ENCODE results near the gene MARCO.
A peak's percentile ranks its signal among the peaks of the same experiment; 100 is the strongest.
"Not testable (repeated sequence)": the region's sequence is repeated elsewhere in the genome, so short reads cannot be mapped to it uniquely, and the experiment has no call there.

Gene MARCO

DNA sequence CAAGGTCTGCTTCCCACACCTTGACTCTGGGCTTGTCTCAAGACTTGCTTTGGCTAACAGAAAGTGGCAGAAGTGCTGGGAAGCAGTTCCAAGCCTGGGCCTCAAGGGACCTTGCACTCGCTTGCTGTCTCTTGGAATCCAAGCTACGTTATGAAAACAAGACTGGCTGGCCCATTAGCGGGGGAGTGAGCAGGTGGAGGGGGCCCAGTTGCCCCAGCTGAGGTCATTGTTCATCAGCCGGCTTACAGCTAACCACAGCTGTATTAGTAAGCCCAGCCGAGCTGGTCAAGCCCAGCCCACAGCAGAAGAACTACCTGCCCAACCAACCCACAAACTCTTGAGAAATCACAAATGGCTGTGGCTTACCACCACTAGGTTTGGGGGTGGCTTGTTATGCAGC is 63.1 kb downstream of the MARCO start:
- peak; percentile 5 for DNase-seq (ENCODE audit: low read depth, low spot score)

- DNase-seq (ENCODE audit: low read depth, low spot score) = no peak
Observed at GRCh38 chr2:119005555-119005954, 63.6 kb downstream of the MARCO start.

- no peak for DNase-seq (ENCODE audit: low read depth, low spot score)
Observed at GRCh38 chr2:119006441-119006840, 64.4 kb downstream of the MARCO start.

GRCh38 chr2:119008108-119008507 is 66.1 kb downstream of the MARCO start:
- no peak for DNase-seq (ENCODE audit: low read depth, low spot score)

GRCh38 chr2:119009110-119009509 is 67.1 kb downstream of the MARCO start:
- DNase-seq (ENCODE audit: low read depth, low spot score) = no peak

- DNase-seq (ENCODE audit: low read depth, low spot score) = no peak
Observed at GRCh38 chr2:119010336-119010735, 68.3 kb downstream of the MARCO start.

DNA sequence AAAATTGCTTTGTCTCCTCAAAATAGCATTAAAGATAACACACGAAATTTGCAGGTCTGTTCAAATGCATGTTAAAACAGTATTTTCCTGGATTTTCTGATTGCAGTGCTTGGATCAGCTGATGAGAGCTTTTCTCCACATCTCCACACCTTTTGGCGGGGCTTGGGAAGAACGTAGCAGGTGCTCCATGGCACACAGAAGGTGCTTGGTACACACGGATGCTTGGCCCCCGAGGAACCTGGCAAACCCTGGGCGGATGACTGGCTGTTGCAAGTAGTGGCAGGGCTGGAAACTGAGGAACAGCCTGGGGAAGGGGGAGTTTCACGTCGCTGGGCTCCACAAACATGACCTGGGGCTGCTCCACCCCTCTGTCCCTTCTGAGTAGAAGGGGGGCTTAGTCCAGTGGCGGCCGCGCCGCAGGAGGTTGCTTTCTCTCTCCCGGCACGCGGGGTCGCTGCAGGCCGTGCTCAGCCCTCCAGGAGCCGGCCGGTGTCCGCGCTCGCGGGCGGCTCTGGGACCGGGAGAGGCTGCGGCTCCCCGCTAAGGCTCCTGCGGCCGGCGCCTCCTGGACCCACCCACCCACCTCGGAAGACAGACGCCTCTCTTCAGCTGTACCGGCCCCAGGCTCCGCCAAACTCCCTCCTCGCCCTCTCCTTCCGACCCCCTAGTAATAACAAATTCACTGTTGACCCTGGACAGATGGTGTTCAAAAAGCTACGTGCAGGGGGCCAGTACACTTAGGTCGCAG is 69.3 kb downstream of the MARCO start:
- peak; percentile 82 for DNase-seq (ENCODE audit: low read depth, low spot score)

GRCh38 chr2:119011910-119012209 is 69.9 kb downstream of the MARCO start:
- no peak for DNase-seq (ENCODE audit: low read depth, low spot score)

- no peak for DNase-seq (ENCODE audit: low read depth, low spot score)
Observed at GRCh38 chr2:119012345-119013301, 70.6 kb downstream of the MARCO start.

DNA sequence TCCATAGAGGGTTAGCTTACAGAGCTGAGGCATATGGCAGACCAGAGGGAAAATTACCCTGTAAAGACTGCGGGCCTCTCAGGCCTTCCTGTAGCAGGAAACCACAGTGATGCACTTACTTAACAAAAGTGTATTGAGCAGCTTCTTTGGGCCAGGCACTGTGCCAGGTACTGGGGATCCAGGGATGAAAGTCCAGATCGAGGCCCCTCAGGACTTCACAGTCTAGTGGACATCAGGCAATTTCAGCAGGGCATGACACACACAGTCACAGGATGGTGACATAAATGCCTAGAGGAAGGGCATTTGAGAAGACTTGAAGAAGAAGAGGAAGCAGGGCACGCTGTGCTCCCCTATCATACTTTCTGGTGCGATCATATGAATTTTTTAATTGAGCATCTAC is 71.7 kb downstream of the MARCO start:
- no peak for DNase-seq (ENCODE audit: low read depth, low spot score)

DNA sequence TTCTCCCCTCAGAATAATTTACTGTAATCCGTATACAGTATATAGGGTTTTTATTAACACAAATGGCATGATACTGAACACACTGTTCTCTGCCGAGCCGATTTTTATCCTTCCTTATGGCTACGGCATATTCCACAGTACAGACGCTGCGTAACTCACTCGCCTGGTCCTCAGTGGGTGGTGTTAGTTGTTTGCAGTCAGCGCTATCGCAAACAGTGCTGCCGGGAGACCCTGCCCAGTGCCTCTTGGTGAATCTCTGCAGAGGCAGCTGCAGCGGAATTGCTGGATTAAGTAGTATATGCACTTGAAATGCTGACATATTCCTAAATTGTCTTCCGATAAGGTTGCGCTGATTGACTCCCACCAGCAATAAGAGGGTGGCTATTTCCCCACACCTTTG is 73.9 kb downstream of the MARCO start:
- DNase-seq (ENCODE audit: low read depth, low spot score) = no peak

DNA sequence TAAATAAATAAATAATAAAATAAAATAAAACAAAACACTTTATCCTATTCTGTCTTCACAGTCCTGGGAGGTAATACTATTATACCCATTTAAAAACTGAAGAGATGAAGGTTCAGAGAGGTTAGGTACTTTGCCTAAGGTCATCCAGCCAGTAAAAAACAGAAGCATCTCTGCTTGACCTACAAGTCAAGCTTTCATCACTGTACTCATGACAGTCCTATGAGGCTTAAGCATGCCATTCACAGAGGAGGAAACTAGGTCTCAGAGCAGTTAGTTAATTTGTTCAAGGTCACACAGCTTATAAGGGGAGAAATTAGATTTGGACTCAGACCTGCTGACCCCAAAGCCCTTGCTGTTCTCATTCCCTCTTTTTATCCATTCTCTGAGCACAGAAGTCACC is 77.5 kb downstream of the MARCO start:
- no peak for DNase-seq (ENCODE audit: low read depth, low spot score)

DNA sequence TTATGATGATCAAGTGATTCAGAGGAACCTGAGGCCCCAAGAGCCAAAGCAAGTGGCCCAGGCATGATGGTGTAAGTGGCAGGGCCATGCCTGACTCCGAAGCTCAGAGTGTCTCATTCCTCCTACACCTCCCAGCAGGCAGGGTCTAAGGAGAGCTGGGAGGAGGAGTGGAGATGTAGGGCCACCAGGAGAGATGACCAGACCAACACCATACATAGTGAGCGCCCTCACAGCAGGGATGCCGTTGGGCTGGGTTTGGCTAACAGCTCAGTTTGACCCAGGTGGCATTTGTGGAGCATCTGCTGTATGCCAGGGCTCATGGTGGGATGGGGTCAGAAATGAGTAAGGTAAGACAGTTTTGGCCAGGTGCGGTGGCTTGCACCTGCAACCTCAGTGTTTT is 80.7 kb downstream of the MARCO start:
- DNase-seq (ENCODE audit: low read depth, low spot score) = no peak

- DNase-seq (ENCODE audit: low read depth, low spot score) = no peak
Observed at GRCh38 chr2:119023534-119023933, 81.5 kb downstream of the MARCO start.

DNA sequence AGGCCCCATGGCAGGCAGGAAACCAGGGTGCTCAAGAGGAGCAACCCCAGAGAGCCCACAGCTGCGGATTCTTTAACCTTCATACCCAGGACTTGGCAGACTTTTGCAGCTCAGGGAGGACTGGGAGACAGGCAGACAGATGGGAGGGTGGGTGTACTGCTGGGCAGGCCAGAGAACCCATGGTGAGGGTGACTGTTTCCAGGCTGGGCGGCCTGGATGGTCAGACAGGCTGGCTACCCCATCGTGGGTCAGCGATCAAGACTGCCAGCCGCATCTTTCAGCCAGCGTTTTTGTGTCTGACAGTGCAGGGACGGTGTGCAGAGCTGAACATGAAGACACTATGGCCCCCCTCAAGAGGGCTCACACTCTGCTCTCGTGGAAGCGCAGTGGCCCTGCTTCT is 82.2 kb downstream of the MARCO start:
- DNase-seq (ENCODE audit: low read depth, low spot score) = no peak

DNA sequence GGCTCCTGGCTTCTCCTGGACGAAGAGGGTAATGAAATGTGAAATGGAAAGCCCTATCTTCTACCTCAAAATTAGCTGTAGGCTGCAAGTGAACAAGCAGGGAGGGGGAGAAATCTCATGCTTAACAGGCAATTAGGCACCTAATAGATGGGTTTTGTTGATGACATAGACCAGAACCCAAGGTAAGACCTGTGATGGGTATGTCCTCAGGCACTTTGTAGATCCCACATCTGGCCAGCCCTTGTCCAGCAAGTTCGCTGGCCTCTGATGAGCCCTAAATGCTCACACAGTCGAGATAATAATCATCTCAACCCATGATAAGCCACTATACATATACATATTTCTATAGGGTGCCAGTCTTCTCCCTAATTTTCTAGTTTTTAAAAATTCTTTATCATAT is 82.6 kb downstream of the MARCO start:
- DNase-seq (ENCODE audit: low read depth, low spot score) = no peak

DNA sequence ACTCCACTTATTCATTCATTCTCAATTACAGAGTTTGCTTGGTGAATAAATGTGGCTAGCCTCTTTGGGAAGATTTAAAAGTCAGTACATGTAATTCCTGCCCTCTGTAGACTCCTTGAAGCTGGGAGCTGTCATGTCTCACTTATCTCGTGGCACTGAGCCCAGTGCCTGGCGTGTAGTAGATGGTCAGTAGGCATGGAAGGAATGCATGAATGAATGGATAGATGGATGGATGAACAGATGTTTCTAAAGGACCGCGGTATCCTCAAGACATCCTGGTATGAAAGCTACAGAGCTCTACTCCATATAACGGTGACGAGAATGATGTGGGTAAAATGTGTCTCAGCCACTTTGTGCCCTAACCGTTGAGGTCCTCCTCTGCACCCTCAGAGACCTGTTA is 83.0 kb downstream of the MARCO start:
- no peak for DNase-seq (ENCODE audit: low read depth, low spot score)

GRCh38 chr2:119025762-119026351 is 83.9 kb downstream of the MARCO start:
- no peak for DNase-seq (ENCODE audit: low read depth, low spot score)

DNA sequence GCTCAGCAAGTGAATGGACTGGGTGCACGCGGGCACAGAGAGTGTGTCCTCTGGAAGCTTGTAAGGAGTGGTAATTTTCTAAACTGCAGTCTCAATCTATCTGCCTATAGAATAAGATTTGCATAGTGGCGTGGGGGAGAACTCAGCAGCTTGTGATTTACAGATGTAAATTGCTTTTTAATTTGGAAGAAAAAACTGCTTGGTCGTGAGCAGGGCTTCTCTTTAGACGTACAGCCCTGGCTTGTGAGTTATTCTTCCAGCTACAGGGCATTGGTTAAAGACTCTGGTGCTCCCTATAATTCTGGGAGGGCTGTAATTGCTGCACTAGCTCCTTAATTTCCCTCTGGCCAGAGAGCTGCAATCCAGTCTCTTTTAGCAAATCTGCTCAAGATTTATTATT is 84.9 kb downstream of the MARCO start:
- no peak for DNase-seq (ENCODE audit: low read depth, low spot score)

GRCh38 chr2:119028327-119029174 is 86.6 kb downstream of the MARCO start:
- DNase-seq (ENCODE audit: low read depth, low spot score) = peak; percentile 45

DNA sequence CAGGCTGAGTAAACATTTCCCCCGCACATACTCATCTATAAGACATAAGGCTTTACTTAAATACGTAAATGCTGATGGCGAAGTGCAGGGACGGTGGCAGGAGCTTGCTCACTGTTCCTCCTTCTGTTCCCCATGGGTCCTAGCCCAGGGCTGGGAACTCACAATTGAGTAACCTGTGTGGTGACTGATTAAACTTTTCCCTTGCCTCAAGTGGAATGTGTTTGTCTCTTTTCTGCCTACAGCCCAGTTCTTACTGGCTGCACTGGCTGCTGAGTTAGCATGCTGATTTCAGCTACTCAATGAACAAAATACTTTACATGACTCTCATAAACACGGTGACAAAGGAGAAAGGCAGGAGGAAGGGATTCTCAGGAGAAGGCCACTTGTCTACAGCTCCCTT is 87.3 kb downstream of the MARCO start:
- no peak for DNase-seq (ENCODE audit: low read depth, low spot score)

DNA sequence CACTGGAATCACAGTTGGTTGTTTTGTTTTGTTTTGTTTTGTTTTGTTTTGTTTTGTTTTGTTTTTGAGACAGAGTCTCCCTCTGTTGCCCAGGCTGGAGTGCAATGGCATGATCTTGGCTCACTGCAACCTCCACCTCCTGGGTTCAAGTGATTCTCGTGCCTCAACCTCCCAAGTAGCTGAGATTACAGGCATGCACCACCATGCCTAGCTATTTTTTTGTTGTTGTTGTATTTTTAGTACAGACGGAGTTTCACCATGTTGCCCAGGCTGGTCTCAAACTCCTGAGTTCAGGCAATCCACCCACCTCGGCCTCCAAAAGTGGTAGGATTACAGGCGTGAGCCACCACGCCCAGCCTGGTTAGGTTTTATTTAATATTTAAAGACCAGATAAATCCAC is 95.9 kb downstream of the MARCO start:
- DNase-seq (ENCODE audit: low read depth, low spot score) = not testable (repeated sequence)

All from astrocyte of the hippocampus (primary cell).